Panc1 (cell line): ENCODE data around the gene HOXD9. TPM values are rescaled to one million over a fixed set of nuclear protein-coding genes. Genes with fewer than 3 reads are reported as not detected.

ENCODE experiments used
- ATAC-seq: fragments of 200-7000 bp; cut with Tn5 transposase; 2 replicates; pipeline ENCODE4 v1.9.1; 2020; ENCODE audit warnings: mild to moderate bottlenecking, moderate library complexity
- BruUV-seq: library from RNA; stranded (reverse); fragments of 400-500 nt; replicated peaks from 2 replicates; lab custom pipeline; 2021; lab: Mats Ljungman, UMichigan
- CTCF ChIA-PET: fragments of 300-600 bp; sonication (Branson Sonifier 250); formaldehyde crosslinking; loops from one replicate; lab custom pipeline; 2022; ENCODE audit warnings: antibody characterized with exemption; lab: Charles Lee
- POLR2A ChIA-PET: fragments of 300-600 bp; sonication (Branson Sonifier 250); formaldehyde crosslinking; loops from one replicate; lab custom pipeline; 2022; ENCODE audit warnings: antibody characterized with exemption; lab: Charles Lee
- DNase-seq: peaks from one replicate; pipeline ENCODE4 v3.0.0-alpha.2; 2010; ENCODE audit warnings: low read depth, low spot score
- H3K27ac ChIP-seq: 2 replicates; pipeline ENCODE4 v1.5.1; 2011; ENCODE audit warnings: mild to moderate bottlenecking, low read length, inconsistent platforms
- H3K27me3 ChIP-seq: fragments of 200-500 bp; sonication (Bioruptor generic); 2 replicates; pipeline ENCODE4 v1.6.0; 2014; ENCODE audit warnings: low read length, inconsistent platforms; ENCODE audit not compliant: control insufficient read depth, insufficient read depth
- H3K36me3 ChIP-seq: fragments of 200-500 bp; sonication (Bioruptor generic); 2 replicates; pipeline ENCODE4 v1.5.1; 2014; ENCODE audit warnings: inconsistent platforms, mild to moderate bottlenecking, low read length, moderate library complexity; ENCODE audit not compliant: control insufficient read depth, insufficient read depth
- H3K4me1 ChIP-seq: 2 replicates; pipeline ENCODE4 v1.5.1; 2011; ENCODE audit warnings: inconsistent platforms, mild to moderate bottlenecking, low read length, moderate library complexity; ENCODE audit not compliant: control insufficient read depth, insufficient read depth
- H3K4me3 ChIP-seq, 2 experiments: 2 replicates each; pipeline ENCODE4 v1.5.1; 2011 to 2012; ENCODE audit warnings: low read depth in 2 of 2, low read length in 2 of 2, mild to moderate bottlenecking in 2 of 2, inconsistent platforms in 1 of 2, moderate library complexity in 1 of 2
- H3K9me3 ChIP-seq: fragments of 200-500 bp; sonication (Bioruptor generic); 2 replicates; pipeline ENCODE4 v1.5.1; 2014; ENCODE audit warnings: low read depth, mild to moderate bottlenecking, inconsistent platforms, low read length, moderate library complexity; ENCODE audit not compliant: control insufficient read depth, insufficient read depth
- POLR2AphosphoS5 ChIP-seq: IDR thresholded peaks from 2 replicates; pipeline ENCODE4 v1.6.1; 2012; ENCODE audit warnings: mild to moderate bottlenecking, low read depth, low read length, moderate library complexity
- SIN3A ChIP-seq: IDR thresholded peaks from 2 replicates; pipeline ENCODE4 v1.6.1; 2012; ENCODE audit warnings: low read depth, mild to moderate bottlenecking, low read length, moderate library complexity, borderline replicate concordance; ENCODE audit not compliant: insufficient read depth
- TCF7L2 ChIP-seq: IDR thresholded peaks from 2 replicates; pipeline ENCODE4 v1.6.1; 2011; ENCODE audit warnings: mild to moderate bottlenecking, low read depth, low read length, inconsistent platforms
- in situ Hi-C: cut with HindIII; loops from 2 replicates; pipeline ENCODE4 v1.10.0; 2016; ENCODE audit warnings: low sequenced_read_pairs, low pct_unique_long_range_greater_than_20kb
- intact Hi-C: fragments of 100-400 bp; cut with micrococcal nuclease; formaldehyde crosslinking; loops from one replicate; pipeline ENCODE4 v1.10.0; 2022; ENCODE audit not compliant: unreplicated experiment
- total RNA-seq: library from RNA; stranded (reverse); gene quantifications from one replicate; pipeline ENCODE4 v1.2.1, GENCODE V29; 2021; ENCODE audit not compliant: unreplicated experiment
- TF ChIP-seq, protein P1 (sequence below): fragments of 450-650 bp; IDR thresholded peaks from 2 replicates; pipeline ENCODE4 v1.5.1; 2017; ENCODE audit warnings: mild to moderate bottlenecking
- TF ChIP-seq, protein P2 (sequence below), 2 experiments: IDR thresholded peaks; 2 replicates each; pipeline ENCODE4 v1.6.1; 2011 to 2012; ENCODE audit warnings: low read depth in 2 of 2, control low read depth in 1 of 2, low read length in 1 of 2, mild to moderate bottlenecking in 1 of 2, moderate library complexity in 1 of 2; ENCODE audit not compliant: insufficient read depth in 1 of 2

Gene HOXD9
- total RNA-seq, 1 experiment from 2014 or later = 0.15 TPM

DNA sequence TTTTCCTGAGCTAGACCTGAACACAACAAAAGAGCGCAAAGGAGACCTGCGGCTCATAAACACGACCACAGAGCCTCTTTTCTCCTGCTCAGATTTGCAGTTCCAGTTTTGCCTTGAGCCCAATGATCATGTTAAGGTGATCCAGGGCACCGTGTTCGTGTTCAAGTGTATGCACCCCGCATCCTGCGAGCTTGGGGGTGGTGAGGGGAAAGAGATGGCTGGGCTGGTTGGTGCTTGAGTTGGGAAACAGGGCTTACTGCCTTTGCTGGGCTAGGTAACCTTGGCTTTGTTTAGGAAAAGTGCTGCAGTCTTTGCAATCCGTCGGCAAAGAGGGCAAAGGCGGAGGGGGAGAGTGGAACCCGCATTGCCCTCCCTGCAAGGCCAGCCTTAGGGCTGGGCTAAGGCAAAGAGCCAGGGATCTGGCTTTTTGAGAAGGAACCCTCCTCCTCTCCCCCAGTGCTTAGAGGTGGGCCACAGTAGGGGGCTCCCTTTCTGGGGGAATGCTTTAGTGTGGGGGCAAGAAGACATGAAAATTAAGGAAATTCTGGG lies 4.6 kb upstream of the HOXD9 start:
- Histone ChIP-seq H3K4me1 (no peaks in the 10 kb centered on the region), H3K27me3 (peaks cover 2% of the 10 kb centered on the region; the same call in 1 of the 2 replicates), H3K27ac (no peak overlapping the region), H3K36me3 (no peaks in the 10 kb centered on the region), H3K4me3 (no peak overlapping the region), H3K9me3 (no peaks in the 10 kb centered on the region)
- in situ Hi-C loops (no loop called here), intact Hi-C loops (no loop called here)
- ChIA-PET POLR2A (no interaction called here), CTCF (interaction anchor here (0.6 kb wide), 1 partner anchor 312 kb away, joined by 3 read pairs; no protein-coding TSS in a partner anchor)
- BruUV-seq = no TSS peak
- TF ChIP-seq, protein P1, sequence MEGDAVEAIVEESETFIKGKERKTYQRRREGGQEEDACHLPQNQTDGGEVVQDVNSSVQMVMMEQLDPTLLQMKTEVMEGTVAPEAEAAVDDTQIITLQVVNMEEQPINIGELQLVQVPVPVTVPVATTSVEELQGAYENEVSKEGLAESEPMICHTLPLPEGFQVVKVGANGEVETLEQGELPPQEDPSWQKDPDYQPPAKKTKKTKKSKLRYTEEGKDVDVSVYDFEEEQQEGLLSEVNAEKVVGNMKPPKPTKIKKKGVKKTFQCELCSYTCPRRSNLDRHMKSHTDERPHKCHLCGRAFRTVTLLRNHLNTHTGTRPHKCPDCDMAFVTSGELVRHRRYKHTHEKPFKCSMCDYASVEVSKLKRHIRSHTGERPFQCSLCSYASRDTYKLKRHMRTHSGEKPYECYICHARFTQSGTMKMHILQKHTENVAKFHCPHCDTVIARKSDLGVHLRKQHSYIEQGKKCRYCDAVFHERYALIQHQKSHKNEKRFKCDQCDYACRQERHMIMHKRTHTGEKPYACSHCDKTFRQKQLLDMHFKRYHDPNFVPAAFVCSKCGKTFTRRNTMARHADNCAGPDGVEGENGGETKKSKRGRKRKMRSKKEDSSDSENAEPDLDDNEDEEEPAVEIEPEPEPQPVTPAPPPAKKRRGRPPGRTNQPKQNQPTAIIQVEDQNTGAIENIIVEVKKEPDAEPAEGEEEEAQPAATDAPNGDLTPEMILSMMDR = no peak
- TF ChIP-seq TCF7L2 (no peak), POLR2AphosphoS5 (no peak), SIN3A (no peak)
- TF ChIP-seq, protein P2, sequence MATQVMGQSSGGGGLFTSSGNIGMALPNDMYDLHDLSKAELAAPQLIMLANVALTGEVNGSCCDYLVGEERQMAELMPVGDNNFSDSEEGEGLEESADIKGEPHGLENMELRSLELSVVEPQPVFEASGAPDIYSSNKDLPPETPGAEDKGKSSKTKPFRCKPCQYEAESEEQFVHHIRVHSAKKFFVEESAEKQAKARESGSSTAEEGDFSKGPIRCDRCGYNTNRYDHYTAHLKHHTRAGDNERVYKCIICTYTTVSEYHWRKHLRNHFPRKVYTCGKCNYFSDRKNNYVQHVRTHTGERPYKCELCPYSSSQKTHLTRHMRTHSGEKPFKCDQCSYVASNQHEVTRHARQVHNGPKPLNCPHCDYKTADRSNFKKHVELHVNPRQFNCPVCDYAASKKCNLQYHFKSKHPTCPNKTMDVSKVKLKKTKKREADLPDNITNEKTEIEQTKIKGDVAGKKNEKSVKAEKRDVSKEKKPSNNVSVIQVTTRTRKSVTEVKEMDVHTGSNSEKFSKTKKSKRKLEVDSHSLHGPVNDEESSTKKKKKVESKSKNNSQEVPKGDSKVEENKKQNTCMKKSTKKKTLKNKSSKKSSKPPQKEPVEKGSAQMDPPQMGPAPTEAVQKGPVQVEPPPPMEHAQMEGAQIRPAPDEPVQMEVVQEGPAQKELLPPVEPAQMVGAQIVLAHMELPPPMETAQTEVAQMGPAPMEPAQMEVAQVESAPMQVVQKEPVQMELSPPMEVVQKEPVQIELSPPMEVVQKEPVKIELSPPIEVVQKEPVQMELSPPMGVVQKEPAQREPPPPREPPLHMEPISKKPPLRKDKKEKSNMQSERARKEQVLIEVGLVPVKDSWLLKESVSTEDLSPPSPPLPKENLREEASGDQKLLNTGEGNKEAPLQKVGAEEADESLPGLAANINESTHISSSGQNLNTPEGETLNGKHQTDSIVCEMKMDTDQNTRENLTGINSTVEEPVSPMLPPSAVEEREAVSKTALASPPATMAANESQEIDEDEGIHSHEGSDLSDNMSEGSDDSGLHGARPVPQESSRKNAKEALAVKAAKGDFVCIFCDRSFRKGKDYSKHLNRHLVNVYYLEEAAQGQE (IDR thresholded peaks at IDR 0.05; ENCODE audit: insufficient read depth in 1 of 2, low read depth in 2 of 2, low read length in 1 of 2) = no peak
- no peak for ATAC-seq
- no peak for DNase-seq

GRCh38 chr2:176118601-176119339 lies 3.7 kb upstream of the HOXD9 start:
- H3K27ac ChIP-seq = no peak overlapping the region
- intact Hi-C loops = no loop called here

More at GRCh38 chr2:176118601-176119339, 3.7 kb upstream of the HOXD9 start:
- Histone ChIP-seq H3K4me1 (no peaks in the 10 kb centered on the region), H3K4me3 (peak overlapping the region; percentile 22 to 43; a peak in 3 of 4 replicates), H3K9me3 (no peaks in the 10 kb centered on the region), H3K27me3 (peaks cover under 1% of the 10 kb centered on the region; the same call in 1 of the 2 replicates), H3K36me3 (no peaks in the 10 kb centered on the region)
- in situ Hi-C loops = no loop called here
- BruUV-seq = no TSS peak
- ATAC-seq (peak; percentile 62; the same call in 1 of the 2 replicates), DNase-seq (no peak)
- ChIA-PET CTCF (no interaction called here), POLR2A (no interaction called here)
- TF ChIP-seq, protein P1 = peak; percentile 89
- TF ChIP-seq POLR2AphosphoS5 = no peak
